ENCODE measurements around the gene RAC3.

RAC3 gene

GRCh38 chr17:82058230-82058854 is 26.9 kb downstream of the RAC3 start:
- DNase-seq, result no peak

DNA sequence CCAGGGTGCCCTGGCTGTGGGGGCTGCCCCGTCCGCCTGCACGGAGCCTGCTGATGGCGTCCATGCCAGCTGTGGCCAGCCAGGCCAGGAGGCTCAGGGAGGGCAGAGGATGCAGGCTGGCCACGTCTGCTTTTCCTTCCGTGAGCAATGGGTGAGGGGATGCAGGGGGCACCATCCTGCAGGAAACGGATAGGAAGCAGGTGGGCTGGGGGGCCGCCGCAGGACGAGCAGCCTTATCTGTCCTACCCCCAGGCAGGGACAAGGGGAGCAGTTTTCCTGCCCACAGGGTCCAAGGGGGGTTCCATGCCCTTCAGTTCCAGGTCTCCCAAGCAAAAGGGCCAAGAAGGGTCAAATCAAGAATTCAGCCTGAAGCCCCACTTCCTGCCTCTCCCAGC is 27.4 kb downstream of the RAC3 start:
- no peak for DNase-seq

GRCh38 chr17:82059272-82060000 is 28.0 kb downstream of the RAC3 start:
- DNase-seq, result no peak

GRCh38 chr17:82060001-82060380 is 28.5 kb downstream of the RAC3 start:
- DNase-seq, result no peak

DNA sequence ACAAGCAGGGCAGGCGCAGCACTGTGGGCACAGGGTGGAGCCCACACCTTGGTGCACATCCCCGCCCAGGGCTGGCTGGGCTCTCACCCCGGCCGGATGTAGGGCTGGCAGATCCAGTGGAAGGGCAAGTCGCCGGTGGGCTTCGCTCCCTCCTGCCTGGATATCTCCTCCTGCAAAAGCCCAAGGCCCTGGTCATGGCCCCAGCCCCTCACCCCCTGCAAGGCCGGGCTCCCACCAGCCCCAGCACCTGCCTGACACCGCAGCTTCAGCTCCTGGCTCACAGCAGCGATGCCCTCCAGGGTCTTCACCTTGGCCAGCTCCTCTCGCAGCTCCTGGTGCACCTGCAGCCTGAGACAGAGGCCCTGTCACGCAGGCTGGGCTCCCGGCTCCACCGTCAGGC is 29.1 kb downstream of the RAC3 start:
- DNase-seq, result no peak

DNA sequence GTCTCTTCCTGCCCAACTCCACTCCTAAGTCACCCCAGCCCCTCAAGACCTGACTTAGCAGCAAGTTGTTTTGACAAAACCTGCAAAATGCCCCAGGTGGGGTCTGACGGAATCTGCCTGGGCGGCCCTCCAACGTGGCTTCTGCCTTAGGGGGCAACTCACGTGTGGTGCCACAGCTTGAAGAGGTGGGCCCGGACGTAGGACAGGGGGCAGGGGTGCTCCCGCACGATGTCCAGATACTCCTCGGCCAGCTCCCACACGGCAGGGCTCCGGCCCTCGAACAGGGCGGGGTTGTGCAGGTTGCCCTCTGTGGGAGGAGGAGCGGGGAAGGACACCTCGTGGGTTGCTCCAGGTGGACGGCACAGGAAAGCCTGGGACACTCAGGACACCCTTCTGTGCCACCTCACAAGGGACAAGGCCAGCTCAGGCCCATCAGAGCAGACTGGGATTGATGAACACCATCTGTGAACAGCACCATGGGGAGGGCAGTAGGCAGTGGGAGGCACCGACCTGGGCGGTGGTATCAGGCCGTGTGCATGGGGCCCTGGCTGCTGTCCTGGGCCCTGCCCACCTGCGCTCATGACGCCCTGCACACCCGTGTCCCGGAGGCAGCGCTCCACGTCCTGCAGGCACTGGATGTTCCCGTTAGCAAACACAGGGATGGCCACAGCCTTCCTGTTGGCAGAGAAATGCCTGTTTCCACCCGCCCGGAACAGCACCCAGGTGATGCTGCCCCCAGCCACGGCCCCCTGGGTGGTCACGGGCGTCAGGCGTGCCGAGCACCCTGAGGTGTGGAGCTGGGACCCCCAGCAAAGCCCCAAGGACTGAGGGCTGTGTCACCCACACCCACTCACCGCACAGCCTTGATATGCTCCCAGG is 29.8 kb downstream of the RAC3 start:
- no peak for DNase-seq

DNA sequence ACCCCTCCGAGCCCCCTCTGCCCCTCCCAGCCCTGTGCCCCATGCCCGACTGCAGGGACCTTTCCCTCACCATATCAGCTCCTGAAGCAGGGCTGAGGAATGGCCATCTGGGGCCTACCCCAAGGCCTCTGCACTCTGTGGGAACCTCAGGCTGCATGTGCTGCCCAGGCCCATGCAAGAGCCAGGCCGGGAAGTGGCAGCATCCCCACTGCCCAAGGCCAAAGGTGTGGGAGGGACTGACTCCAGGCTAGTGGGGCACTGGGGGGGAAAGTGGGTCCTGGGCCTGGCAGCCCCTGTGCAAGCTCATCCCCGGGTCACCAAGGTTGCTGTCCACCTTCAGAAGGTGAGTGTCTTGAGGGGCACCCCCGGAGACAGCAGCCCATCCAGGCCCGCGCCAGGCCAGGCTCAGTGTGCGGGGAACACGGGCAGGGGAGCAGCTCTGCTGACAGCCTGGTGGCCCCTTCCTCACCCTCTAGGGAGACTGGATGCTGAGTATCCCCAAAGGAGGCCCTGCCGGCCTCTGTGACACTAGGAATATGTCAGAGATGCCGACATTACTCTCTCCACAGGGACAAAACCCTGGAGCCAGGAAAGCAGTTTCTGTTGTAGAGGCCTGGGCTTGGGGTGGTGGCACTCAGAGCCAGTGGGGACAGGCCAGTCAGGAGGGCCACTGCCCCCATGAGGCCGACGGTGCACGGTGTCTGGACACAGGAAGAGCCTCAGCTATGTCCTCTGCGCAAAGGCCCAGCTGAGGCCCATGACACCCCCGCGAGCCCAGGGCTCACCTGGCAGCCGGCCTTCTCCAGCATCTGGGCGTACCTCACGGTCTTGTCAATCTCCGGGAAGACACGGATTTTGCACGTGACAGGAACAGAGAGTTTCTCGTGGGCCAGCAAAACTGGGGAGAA is 30.9 kb downstream of the RAC3 start:
- no peak for DNase-seq

DNA sequence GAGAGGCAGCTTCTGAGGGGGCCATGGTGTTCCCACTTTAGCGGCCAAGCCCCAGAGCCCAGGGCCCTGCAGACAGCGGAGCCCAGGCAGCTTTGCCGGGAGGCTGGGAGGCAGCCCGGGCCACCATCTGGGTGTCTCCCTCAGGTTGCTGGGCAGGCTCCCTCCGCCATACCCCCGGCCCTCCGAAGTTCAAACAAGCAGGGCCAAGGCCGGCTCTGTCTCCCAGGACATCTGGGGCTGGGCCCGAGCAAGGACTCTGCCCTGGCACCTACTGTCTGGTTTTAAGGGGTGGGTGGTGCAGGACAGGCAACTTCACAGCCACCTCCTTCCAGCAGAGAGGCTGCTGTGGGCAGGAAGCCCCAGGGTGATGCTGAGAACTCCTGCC is 31.5 kb downstream of the RAC3 start:
- no peak for DNase-seq

GRCh38 chr17:82063424-82064415 is 32.2 kb downstream of the RAC3 start:
- DNase-seq, result no peak

- no peak for DNase-seq
Observed at GRCh38 chr17:82064433-82065192, 33.1 kb downstream of the RAC3 start.

GRCh38 chr17:82065193-82065637 is 33.7 kb downstream of the RAC3 start:
- no peak for DNase-seq

GRCh38 chr17:82065638-82066303 is 34.3 kb downstream of the RAC3 start, which contains the start of gene DUS1L:
Gene DUS1L (minus strand): TSS chr17:82065804. CDS start chr17:82065059, 745 bp downstream.
- DNase-seq, result peak; percentile 44 to 82 (median 51)

GRCh38 chr17:82070611-82071010 is 39.1 kb downstream of the RAC3 start:
- DNase-seq, result no peak

- no peak for DNase-seq
Observed at GRCh38 chr17:82072827-82073226, 41.3 kb downstream of the RAC3 start.

- DNase-seq, result no peak
Observed at GRCh38 chr17:82073446-82073845, 42.0 kb downstream of the RAC3 start.

DNA sequence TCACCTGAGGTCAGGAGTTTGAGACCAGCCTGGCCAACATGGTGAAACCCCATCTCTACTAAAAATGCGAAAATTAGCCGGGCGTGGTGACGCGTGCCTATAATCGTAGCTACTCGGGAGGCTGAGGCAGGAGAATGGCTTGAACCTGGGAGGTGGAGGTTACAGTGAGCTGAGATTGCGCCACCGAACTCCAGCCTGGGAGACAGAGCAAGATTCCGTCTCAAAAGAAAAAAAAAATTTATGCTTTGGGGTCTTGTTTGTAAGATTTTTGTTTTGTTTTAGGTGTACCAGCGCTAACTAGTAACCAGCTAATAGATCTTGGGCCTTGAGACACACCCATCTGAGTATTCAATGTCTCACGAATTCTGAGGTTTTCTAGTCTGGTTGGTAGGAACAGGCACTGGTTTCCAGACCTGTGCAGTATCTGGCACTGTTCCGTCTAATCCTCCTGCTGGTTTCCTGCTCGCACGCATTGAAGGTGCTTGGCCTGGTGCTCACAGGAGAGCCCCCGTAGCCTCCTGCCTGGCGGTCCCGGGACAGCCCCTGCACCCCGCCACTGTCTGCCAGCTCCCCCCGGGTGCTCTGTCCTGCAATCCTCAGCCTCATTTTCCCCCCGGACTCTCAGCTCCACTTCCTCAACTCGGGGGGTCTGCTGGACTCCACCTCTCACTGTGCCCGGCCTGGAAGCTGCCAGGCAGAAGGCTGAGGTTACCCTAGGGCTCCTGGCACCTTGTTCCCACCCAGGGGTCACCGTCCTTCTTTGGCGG is 44.7 kb downstream of the RAC3 start:
- no peak for DNase-seq

GRCh38 chr17:82076785-82077591 is 45.5 kb downstream of the RAC3 start:
- no peak for DNase-seq
